Ovary (tissue), 9 donors: ENCODE data around the gene IL1R1. TPM values are rescaled to one million over a fixed set of nuclear protein-coding genes. Genes with fewer than 3 reads are reported as not detected.

ENCODE experiments used
- DNase-seq, 5 donors: peaks; one replicate each; pipeline ENCODE4 v3.0.0-alpha.2; 2019 to 2020
- H3K27ac ChIP-seq, 2 donors: fragments of 200-600 bp; one replicate each; pipeline versions ENCODE4 v1.5.1 to v1.8.0; 2019 to 2022
- H3K27me3 ChIP-seq: fragments of 200-600 bp; one replicate; pipeline ENCODE4 v1.8.0; 2022
- H3K36me3 ChIP-seq: fragments of 200-600 bp; sonication (generic); one replicate; pipeline ENCODE4 v1.5.1; 2019
- H3K4me1 ChIP-seq: one replicate; pipeline ENCODE4 v1.8.1; 2013; ENCODE audit warnings: mild to moderate bottlenecking, moderate library complexity; ENCODE audit not compliant: insufficient read depth
- H3K4me3 ChIP-seq: fragments of 200-600 bp; sonication (generic); one replicate; pipeline ENCODE4 v1.5.1; 2017
- H3K9me3 ChIP-seq, 2 donors: fragments of 200-600 bp in 1 of 2; sonication (generic) in 1 of 2; one replicate each; pipeline versions ENCODE4 v1.5.1 to v1.8.1; 2013 to 2019; ENCODE audit warnings: mild to moderate bottlenecking in 1 of 2, moderate library complexity in 1 of 2
- EP300 ChIP-seq: sonication (generic); formaldehyde crosslinking; IDR thresholded peaks from one replicate; pipeline ENCODE4 v1.6.1; 2017; ENCODE audit warnings: antibody characterized with exemption
- POLR2A ChIP-seq: fragments of 450-650 bp; IDR thresholded peaks from one replicate; pipeline ENCODE4 v1.6.1; 2017; ENCODE audit warnings: antibody characterized with exemption, mild to moderate bottlenecking, moderate library complexity
- WGBS, 3 donors: extraction: QIAGEN DNeasy Blood & Tissue Kit in 1 of 3; methylation state at CpG; one replicate each; pipeline versions ENCODE4 v1.1.5 to v1.1.7; 2013 to 2017; 5-methylcytosine and 5-hydroxymethylcytosine counted together
- intact Hi-C, 4 donors: fragments of 100-400 bp; cut with DNase I; formaldehyde crosslinking; loops; one replicate each; pipeline versions ENCODE4 v1.11.0 to v1.15.1; 2022 to 2023
- polyA plus RNA-seq, 2 donors: library from polyadenylated mRNA; stranded (reverse); fragments of 200-250 nt in 1 of 2; fragments of 350-450 nt in 1 of 2; fragmentation: Illumina TruSeq in 1 of 2; extraction: RNeasy Lipid Tissue Mini Kit (QIAGEN cat#74804) in 1 of 2; gene quantifications; one replicate each; pipeline ENCODE4 v1.2.3, GENCODE V29; 2013 to 2014
- total RNA-seq, 7 donors: library from RNA; depleted of rRNA in 2 of 7; stranded (reverse); fragments of >200 nt in 2 of 7; fragmentation: NEBNext Ultra II Directional in 3 of 7; extraction: Animal tissue kit (Norgen Biotek cat#: 25700) in 3 of 7; gene quantifications; one replicate each; pipeline versions ENCODE4 v1.1.0 to v1.2.4, GENCODE V29; 2016 to 2023
- TF ChIP-seq, protein P1 (sequence below), 3 donors: fragments of 450-650 bp in 2 of 3; fragments of 200-600 bp in 1 of 3; IDR thresholded peaks; one replicate each; pipeline versions ENCODE4 v1.5.1 to v1.8.0; 2016 to 2022; ENCODE audit warnings: antibody characterized with exemption in 3 of 3, mild to moderate bottlenecking in 1 of 3
- donor health status: DM: no; HTN: no; CAD: no; lungs with moderate emphysema.
- donor health status: DM: no; HTN: no; CAD: no.
- donor health status: Bipolar disorder and iron deficiency.
- donor health status: DM: yes; HTN: yes; CAD: no.
- donor health status: DM: no; HTN: no; CAD: no.
- donor health status: DM: yes; HTN: yes; CAD: no.

The IL1R1 gene
- total and polyA plus RNA-seq, 9 donors = 6.5 to 142 (median 36.5) TPM

- Histone ChIP-seq H3K27me3 (no peaks in the 10 kb centered on the region), H3K4me1 (no peaks in the 10 kb centered on the region), H3K27ac (no peak overlapping the region), H3K9me3 (no peaks in the 10 kb centered on the region), H3K36me3 (no peaks in the 10 kb centered on the region), H3K4me3 (no peak overlapping the region)
- 9 to 19% (median 10%) methylated on average over 2 of the region's 2 CpGs for WGBS, 3 donors
- intact Hi-C loops = no loop called here
- TF ChIP-seq POLR2A (no peak), EP300 (no peak)
- DNase-seq = no peak
Measured at GRCh38 chr2:102185347-102185746, 42.8 kb downstream of the IL1R1 start.

GRCh38 chr2:102186791-102187495, 44.4 kb downstream of the IL1R1 start, which contains the start of gene IL1RL2:
TSS of gene IL1RL2 (plus strand) at chr2:102187023. CDS start at chr2:102187868, 845 bp downstream.
- Histone ChIP-seq H3K9me3 (no peaks in the 10 kb centered on the region), H3K27me3 (no peaks in the 10 kb centered on the region), H3K4me1 (no peaks in the 10 kb centered on the region), H3K36me3 (no peaks in the 10 kb centered on the region), H3K4me3 (peak within 1 kb of the TSS; percentile 50), H3K27ac (peak within 1 kb of the TSS in 1 of 2 donors; percentile 22)
- peak in 3 of 5 donors; percentile 10 to 51 (median 30) for DNase-seq
- intact Hi-C loops = no loop called here
- WGBS, 3 donors = 31 to 38% (median 33%) methylated on average over 27 to 36 of the region's 36 CpGs
- TF ChIP-seq POLR2A = no peak
- TF ChIP-seq EP300 = no peak
- TF ChIP-seq, protein P1, sequence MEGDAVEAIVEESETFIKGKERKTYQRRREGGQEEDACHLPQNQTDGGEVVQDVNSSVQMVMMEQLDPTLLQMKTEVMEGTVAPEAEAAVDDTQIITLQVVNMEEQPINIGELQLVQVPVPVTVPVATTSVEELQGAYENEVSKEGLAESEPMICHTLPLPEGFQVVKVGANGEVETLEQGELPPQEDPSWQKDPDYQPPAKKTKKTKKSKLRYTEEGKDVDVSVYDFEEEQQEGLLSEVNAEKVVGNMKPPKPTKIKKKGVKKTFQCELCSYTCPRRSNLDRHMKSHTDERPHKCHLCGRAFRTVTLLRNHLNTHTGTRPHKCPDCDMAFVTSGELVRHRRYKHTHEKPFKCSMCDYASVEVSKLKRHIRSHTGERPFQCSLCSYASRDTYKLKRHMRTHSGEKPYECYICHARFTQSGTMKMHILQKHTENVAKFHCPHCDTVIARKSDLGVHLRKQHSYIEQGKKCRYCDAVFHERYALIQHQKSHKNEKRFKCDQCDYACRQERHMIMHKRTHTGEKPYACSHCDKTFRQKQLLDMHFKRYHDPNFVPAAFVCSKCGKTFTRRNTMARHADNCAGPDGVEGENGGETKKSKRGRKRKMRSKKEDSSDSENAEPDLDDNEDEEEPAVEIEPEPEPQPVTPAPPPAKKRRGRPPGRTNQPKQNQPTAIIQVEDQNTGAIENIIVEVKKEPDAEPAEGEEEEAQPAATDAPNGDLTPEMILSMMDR (IDR thresholded peaks at IDR 0.05) = no peak

- H3K36me3 ChIP-seq = no peaks in the 10 kb centered on the region
- H3K27ac ChIP-seq = peak overlapping the region in 1 of 2 donors; percentile 22
- TF ChIP-seq EP300 = no peak
- TF ChIP-seq, protein P1 (IDR thresholded peaks at IDR 0.05) = peak in 2 of 3 donors; percentile 16 to 58
- no peak for TF ChIP-seq POLR2A
- H3K9me3 ChIP-seq = no peaks in the 10 kb centered on the region
- H3K4me1 ChIP-seq = no peaks in the 10 kb centered on the region
- peak overlapping the region; percentile 50 for H3K4me3 ChIP-seq
- peak; percentile 29 to 55 (median 46) for DNase-seq
- 0 to 9% (median 5%) methylated on average over 39 to 50 of the region's 50 CpGs for WGBS, 3 donors
- no peaks in the 10 kb centered on the region for H3K27me3 ChIP-seq
- intact Hi-C loops = no loop called here
Measured at GRCh38 chr2:102187496-102188150, 45.1 kb downstream of the IL1R1 start.

GRCh38 chr2:102190430-102191107, 48.0 kb downstream of the IL1R1 start:
- 92 to 93% (median 93%) methylated on average over 10 of the region's 10 CpGs for WGBS, 3 donors

More at GRCh38 chr2:102190430-102191107, 48.0 kb downstream of the IL1R1 start:
- Histone ChIP-seq H3K27me3 (no peaks in the 10 kb centered on the region), H3K27ac (no peak overlapping the region), H3K4me3 (no peak overlapping the region), H3K9me3 (no peaks in the 10 kb centered on the region), H3K36me3 (no peaks in the 10 kb centered on the region), H3K4me1 (no peaks in the 10 kb centered on the region)
- intact Hi-C loops = no loop called here
- no peak for TF ChIP-seq POLR2A
- TF ChIP-seq, protein P1 (IDR thresholded peaks at IDR 0.05) = no peak
- TF ChIP-seq EP300 = no peak
- no peak for DNase-seq
